Activated CD4-positive, alpha-beta memory T cell treated with anti-CD3 and anti-CD28 coated beads, Interleukin-2, amount 10 ng/mL, durations not matched to agents 7 days and 5 days (primary cell): ENCODE data around the gene NSUN6. TPM values are rescaled to one million over a fixed set of nuclear protein-coding genes. Genes with fewer than 3 reads are reported as not detected.

Experiments used
- CTCF ChIA-PET: fragments of 350-600 bp; sonication (Branson Sonifier 250); formaldehyde crosslinking; loops from one replicate; lab custom pipeline; 2021; ENCODE audit warnings: antibody characterized with exemption, inconsistent platforms; lab: Charles Lee
- POLR2A ChIA-PET: fragments of 350-600 bp; sonication (Branson Sonifier 250); formaldehyde crosslinking; loops from one replicate; lab custom pipeline; 2021; ENCODE audit warnings: antibody characterized with exemption; lab: Charles Lee
- DNase-seq: peaks from one replicate; pipeline ENCODE4 v3.0.0-alpha.2; 2020
- H3K27ac Mint-ChIP-seq: one replicate; pipeline ENCODE4 v1.8.0; 2021; ENCODE audit warnings: mild to moderate bottlenecking, mixed read lengths
- H3K27me3 Mint-ChIP-seq: one replicate; pipeline ENCODE4 v1.8.0; 2021; ENCODE audit warnings: mixed read lengths
- H3K36me3 Mint-ChIP-seq: one replicate; pipeline ENCODE4 v1.8.0; 2021; ENCODE audit warnings: low read depth, mixed read lengths
- H3K4me1 Mint-ChIP-seq: one replicate; pipeline ENCODE4 v1.8.0; 2021; ENCODE audit warnings: mixed read lengths
- H3K4me3 Mint-ChIP-seq: one replicate; pipeline ENCODE4 v1.8.0; 2021; ENCODE audit warnings: mild to moderate bottlenecking, mixed read lengths
- H3K9me3 Mint-ChIP-seq: one replicate; pipeline ENCODE4 v1.8.0; 2021; ENCODE audit warnings: mixed read lengths
- total RNA-seq, 2 experiments: library from RNA; stranded (reverse); gene quantifications; one replicate each; pipeline ENCODE4 v1.2.3, GENCODE V29; 2021

NSUN6 gene
- total RNA-seq, 2 experiments from 2014 or later: 31.0 to 35.0 TPM

DNA sequence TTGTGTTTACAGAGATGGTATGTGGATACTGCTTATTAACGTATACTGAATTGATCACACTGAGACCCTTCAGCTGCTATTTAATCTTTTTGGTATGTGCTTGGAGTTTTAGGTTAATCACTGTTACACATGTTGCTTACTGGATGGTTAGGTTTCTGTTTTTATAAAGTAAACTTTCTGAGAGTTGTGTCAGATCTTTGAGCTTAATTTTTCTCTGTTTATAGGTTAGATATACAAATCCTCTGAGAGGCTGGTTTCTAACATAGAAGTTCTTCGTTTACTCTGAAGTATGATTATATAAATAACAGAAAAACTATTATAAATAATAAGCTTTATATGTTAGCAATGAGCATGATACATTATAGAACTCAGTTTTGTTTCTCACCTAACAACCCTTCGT, 123.1 kb downstream of the NSUN6 start:
- CTCF ChIA-PET: no interaction called here
- POLR2A ChIA-PET: no interaction called here
- H3K9me3 Mint-ChIP-seq: no peaks in the 10 kb centered on the region
- H3K36me3 Mint-ChIP-seq: peaks cover 24% of the 10 kb centered on the region
- H3K4me1 Mint-ChIP-seq: no peaks in the 10 kb centered on the region
- no peak for DNase-seq
- no peaks in the 10 kb centered on the region for H3K27me3 Mint-ChIP-seq
- H3K4me3 Mint-ChIP-seq: no peak overlapping the region
- no peak overlapping the region for H3K27ac Mint-ChIP-seq

DNA sequence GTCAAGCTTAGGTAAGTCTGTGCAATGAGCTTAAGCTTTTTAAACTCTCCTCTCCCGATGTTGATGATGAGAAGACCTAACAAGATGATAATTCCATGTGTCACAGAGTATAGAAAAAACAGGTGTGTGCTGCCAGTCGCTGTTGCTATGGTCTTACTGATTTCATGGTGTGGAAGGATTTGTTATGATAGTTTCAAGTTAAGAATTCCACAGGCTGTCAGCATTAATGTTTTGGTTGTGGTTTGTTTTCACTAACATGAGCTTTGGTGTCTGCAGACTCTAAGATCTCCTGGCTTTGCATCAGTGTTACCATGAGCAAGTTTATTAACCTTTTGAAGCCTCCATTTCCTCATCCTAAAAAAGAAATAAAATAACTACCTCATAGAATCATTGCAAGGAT, 123.7 kb downstream of the NSUN6 start:
- Mint-ChIP-seq H3K4me1 (no peaks in the 10 kb centered on the region), H3K27me3 (no peaks in the 10 kb centered on the region), H3K27ac (no peak overlapping the region), H3K36me3 (peaks cover 24% of the 10 kb centered on the region), H3K9me3 (no peaks in the 10 kb centered on the region), H3K4me3 (no peak overlapping the region)
- DNase-seq: no peak
- ChIA-PET CTCF (no interaction called here), POLR2A (no interaction called here)

DNA sequence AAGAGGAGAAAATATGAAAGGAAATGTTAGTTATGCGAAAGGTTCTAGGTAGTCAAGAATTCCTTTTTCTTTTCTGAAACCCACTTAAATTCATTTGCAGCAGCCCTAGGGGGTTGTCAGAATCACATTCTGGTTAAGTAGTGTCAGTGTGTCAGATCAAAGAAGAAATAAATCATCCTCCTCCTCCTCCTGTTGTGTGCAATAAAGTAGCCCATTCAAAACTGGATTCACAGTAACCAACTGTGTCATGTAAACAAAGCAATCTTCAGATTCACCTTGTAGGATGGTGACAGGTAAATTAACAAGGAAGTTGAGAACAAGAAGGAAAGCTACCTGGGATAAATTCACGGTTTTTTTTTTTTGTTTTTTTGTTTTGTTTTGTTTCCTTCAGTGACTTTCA, 127.5 kb downstream of the NSUN6 start:
- POLR2A ChIA-PET: no interaction called here
- no peak for DNase-seq
- peaks cover 7% of the 10 kb centered on the region for H3K36me3 Mint-ChIP-seq
- CTCF ChIA-PET: no interaction called here
- H3K4me3 Mint-ChIP-seq: no peak overlapping the region
- no peak overlapping the region for H3K27ac Mint-ChIP-seq
- H3K9me3 Mint-ChIP-seq: peaks cover 4% of the 10 kb centered on the region
- no peaks in the 10 kb centered on the region for H3K27me3 Mint-ChIP-seq
- H3K4me1 Mint-ChIP-seq: no peaks in the 10 kb centered on the region

DNA sequence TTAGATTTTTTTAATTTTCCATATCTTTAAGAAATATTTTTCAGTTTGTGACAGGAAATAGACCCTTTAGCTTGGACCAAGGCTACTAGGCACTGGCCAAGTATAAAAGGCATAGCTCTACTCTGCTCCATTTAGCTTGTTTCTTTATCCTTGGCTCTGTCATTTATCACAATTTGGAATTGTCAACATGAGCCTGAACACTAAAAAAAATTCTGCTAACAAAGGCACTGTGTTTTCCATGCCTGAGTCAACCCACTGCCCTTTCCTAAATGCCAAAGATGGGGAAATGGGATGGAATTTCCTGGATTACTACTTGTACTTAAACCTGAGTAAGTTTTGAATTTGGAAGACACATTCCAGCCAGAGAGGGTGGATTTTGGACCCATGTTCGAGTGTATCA, 128.4 kb downstream of the NSUN6 start:
- H3K27ac Mint-ChIP-seq: no peak overlapping the region
- no peaks in the 10 kb centered on the region for H3K4me1 Mint-ChIP-seq
- DNase-seq: no peak
- H3K9me3 Mint-ChIP-seq: peaks cover 4% of the 10 kb centered on the region
- H3K36me3 Mint-ChIP-seq: peaks cover 7% of the 10 kb centered on the region
- CTCF ChIA-PET: interaction anchor here (0.7 kb wide), 1 partner anchor 20 kb away, joined by 3 read pairs; no protein-coding TSS in a partner anchor
- no peaks in the 10 kb centered on the region for H3K27me3 Mint-ChIP-seq
- no peak overlapping the region for H3K4me3 Mint-ChIP-seq
- POLR2A ChIA-PET: no interaction called here

DNA sequence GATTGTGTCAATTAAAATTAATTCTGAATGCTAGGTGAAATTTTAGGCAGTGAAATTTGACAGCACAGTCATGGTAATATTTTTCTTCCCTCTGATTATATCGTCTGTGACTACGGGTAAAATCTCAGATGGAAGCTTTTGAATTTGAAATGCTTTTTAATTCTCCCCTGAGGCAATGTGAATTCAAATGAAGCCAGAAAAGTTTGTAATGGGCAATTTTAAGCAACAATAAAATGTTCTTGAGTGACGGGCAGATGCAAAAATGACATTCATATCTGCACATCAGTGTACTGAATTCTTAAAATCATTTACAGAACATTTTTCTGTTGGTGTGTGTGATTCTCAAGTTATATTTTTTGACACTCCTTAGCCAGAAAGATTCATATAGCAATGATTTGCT, 134.5 kb downstream of the NSUN6 start:
- no peak for DNase-seq
- H3K27me3 Mint-ChIP-seq: no peaks in the 10 kb centered on the region
- ChIA-PET CTCF (no interaction called here), POLR2A (no interaction called here)
- H3K4me1 Mint-ChIP-seq: no peaks in the 10 kb centered on the region
- H3K9me3 Mint-ChIP-seq: peaks cover 11% of the 10 kb centered on the region
- peaks cover 8% of the 10 kb centered on the region for H3K36me3 Mint-ChIP-seq
- H3K27ac Mint-ChIP-seq: no peak overlapping the region
- H3K4me3 Mint-ChIP-seq: no peak overlapping the region

DNA sequence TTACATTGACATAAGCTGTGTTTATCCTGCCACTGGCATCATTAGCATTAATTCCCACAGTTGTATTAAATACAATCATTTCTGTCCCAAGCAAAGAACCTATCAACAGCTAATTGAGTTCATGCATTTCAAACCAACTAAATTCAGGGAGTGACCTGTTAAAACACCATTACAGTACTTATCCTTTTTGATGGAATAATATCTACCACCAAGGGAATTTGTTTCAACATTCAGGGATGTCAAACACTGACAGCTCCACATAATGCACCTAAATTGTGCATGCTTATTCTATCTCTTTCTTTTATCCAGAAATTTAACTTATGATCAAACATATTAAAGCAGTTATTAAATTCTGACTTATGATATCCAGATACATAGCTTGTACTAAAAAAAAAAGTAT, 136.8 kb downstream of the NSUN6 start:
- DNase-seq: no peak
- ChIA-PET POLR2A (no interaction called here), CTCF (no interaction called here)
- Mint-ChIP-seq H3K36me3 (peaks cover 8% of the 10 kb centered on the region), H3K27me3 (no peaks in the 10 kb centered on the region), H3K4me3 (no peak overlapping the region), H3K27ac (no peak overlapping the region), H3K9me3 (peaks cover 7% of the 10 kb centered on the region), H3K4me1 (no peaks in the 10 kb centered on the region)

DNA sequence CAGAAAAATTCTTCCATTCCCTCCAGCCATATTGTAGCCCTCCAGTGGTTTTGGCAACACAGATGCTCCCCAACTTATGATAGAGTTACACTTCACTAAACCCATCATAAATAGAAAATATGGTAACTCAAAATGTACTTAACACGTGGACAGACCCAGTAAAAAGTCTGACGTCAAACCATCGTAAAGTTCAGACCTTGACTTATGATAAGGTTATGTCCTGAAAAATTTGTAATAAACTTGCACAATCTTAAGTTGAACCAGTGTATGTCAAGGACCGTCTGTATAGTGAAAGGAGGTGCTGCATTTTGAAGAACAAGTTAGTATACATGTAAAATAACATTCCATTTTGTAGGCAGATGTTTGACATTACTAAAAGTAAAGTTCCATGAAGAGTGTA, 142.8 kb downstream of the NSUN6 start:
- POLR2A ChIA-PET: no interaction called here
- Mint-ChIP-seq H3K36me3 (peaks cover 8% of the 10 kb centered on the region), H3K4me3 (no peak overlapping the region), H3K27me3 (no peaks in the 10 kb centered on the region), H3K4me1 (no peaks in the 10 kb centered on the region), H3K9me3 (peaks cover 4% of the 10 kb centered on the region), H3K27ac (no peak overlapping the region)
- DNase-seq: no peak
- CTCF ChIA-PET: no interaction called here

DNA sequence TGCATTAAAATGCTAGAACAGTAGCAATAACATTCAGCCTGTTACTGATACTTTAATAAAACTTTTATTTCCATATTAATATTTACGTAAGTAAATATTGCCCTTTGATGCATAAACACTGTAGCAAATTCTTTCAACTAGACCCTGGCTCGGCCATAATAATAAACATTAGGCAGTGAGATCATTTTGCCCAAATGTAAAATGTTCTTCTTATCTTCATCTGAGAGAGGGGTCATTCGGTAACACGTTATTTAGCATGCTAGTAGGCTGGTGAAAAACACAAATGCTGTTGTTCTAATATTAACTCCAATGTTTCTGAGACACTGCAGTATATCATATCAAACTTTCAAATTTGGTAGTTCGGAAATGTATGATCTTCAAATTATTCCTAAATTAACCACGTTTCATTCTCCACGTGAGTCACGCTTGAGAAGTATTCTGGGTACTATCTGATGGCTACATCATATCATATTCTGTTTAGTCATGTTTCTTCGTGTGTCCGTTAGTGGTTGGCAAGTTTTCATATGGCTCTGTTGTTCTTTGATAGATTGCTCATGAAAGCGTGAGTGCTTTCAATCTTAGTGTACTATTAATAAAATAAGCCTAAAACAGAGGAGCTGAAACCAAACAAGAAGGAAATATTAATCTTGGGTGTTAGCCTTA, 145.8 kb downstream of the NSUN6 start:
- Mint-ChIP-seq H3K4me1 (peaks cover 13% of the 10 kb centered on the region), H3K27ac (no peak overlapping the region), H3K36me3 (no peaks in the 10 kb centered on the region), H3K4me3 (no peak overlapping the region), H3K27me3 (no peaks in the 10 kb centered on the region), H3K9me3 (no peaks in the 10 kb centered on the region)
- DNase-seq: no peak
- CTCF ChIA-PET: no interaction called here
- POLR2A ChIA-PET: no interaction called here

DNA sequence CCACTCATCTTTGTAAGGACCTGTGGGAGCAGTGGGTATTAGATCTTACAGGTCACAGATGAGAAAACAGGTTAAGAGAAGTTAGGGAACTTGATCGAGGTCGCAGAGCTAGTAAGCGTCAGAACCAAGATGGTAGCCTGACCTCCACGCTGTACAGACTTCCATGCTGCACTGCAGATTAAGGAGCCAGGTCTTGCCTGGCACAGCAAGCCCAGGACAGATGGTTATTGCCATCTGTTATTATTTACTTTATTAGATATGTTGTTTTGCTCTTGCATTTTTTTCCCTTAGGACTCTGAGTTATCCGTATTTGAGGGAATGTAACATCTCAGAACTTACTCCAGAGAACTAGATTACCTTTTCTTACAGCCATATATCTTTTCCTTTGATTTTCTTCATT, 147.2 kb downstream of the NSUN6 start:
- no peaks in the 10 kb centered on the region for H3K27me3 Mint-ChIP-seq
- no peak overlapping the region for H3K27ac Mint-ChIP-seq
- H3K4me1 Mint-ChIP-seq: peaks cover 13% of the 10 kb centered on the region
- DNase-seq: no peak
- H3K9me3 Mint-ChIP-seq: no peaks in the 10 kb centered on the region
- ChIA-PET POLR2A (no interaction called here), CTCF (no interaction called here)
- no peaks in the 10 kb centered on the region for H3K36me3 Mint-ChIP-seq
- no peak overlapping the region for H3K4me3 Mint-ChIP-seq

DNA sequence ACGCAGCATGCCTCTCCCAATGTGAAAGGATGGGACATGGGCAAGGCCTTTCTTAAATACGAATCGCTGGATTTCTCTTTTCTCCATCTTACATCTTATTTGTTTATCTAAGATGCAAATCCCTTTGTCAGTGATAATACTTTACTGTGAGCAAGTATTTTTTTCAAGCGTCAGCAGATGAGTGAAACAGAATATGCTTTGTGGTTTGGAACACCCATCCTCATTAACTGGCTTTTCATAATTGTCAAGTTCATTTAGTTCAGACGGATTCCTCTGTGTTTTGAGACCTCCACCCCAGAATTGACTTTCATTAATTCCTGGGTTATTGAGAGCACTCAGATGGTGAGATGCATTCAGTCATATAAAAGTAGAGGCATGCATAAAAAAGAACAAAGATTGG, 149.8 kb downstream of the NSUN6 start:
- CTCF ChIA-PET: no interaction called here
- POLR2A ChIA-PET: no interaction called here
- peak overlapping the region; percentile 7 for H3K27ac Mint-ChIP-seq
- H3K4me1 Mint-ChIP-seq: peaks cover 13% of the 10 kb centered on the region
- DNase-seq: no peak
- H3K36me3 Mint-ChIP-seq: no peaks in the 10 kb centered on the region
- peak overlapping the region; percentile 22 for H3K4me3 Mint-ChIP-seq
- no peaks in the 10 kb centered on the region for H3K9me3 Mint-ChIP-seq
- no peaks in the 10 kb centered on the region for H3K27me3 Mint-ChIP-seq

DNA sequence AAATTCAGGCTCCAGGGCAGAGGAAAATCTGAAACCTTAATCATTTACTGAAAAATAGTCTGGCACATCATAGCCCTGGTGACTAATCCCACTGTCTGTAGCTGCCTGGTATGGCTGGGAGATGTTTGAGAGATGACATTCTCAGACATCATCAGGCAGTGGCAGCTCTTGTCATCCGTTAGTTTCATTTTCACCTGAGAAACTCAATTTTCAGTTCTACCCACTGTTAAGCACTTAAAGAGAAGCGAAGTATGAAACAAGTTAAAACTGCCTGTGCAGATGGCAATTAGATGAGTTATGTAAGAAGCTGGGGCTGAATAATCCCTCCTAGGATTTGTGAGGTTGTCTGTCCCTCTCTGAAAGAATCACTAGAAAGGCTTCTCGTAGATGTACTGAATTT, 150.2 kb downstream of the NSUN6 start:
- no peak for DNase-seq
- POLR2A ChIA-PET: no interaction called here

DNA sequence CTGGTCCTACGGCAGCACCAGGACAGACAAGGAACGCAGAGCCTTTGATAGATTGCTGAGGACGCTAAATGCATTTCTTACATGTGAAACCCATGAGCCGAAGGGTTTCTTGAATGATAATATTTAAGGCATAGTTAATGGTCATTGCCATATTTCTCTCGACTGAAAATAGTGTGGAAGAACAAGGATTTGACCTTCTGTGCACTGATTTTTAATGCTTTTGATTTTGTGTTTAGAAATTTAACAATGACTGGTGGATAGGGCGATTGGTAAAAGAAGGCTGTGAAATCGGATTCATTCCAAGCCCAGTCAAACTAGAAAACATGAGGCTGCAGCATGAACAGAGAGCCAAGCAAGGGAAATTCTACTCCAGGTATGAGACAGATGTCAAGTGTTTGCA, 150.8 kb downstream of the NSUN6 start:
- H3K27me3 Mint-ChIP-seq: no peaks in the 10 kb centered on the region
- ChIA-PET POLR2A (no interaction called here), CTCF (no interaction called here)
- no peaks in the 10 kb centered on the region for H3K36me3 Mint-ChIP-seq
- no peak overlapping the region for H3K27ac Mint-ChIP-seq
- no peaks in the 10 kb centered on the region for H3K9me3 Mint-ChIP-seq
- H3K4me3 Mint-ChIP-seq: no peak overlapping the region
- DNase-seq: no peak
- H3K4me1 Mint-ChIP-seq: peaks cover 13% of the 10 kb centered on the region

More for the DNA sequence above, 150.2 kb downstream of the NSUN6 start:
- no peaks in the 10 kb centered on the region for H3K27me3 Mint-ChIP-seq
- CTCF ChIA-PET: no interaction called here
- no peaks in the 10 kb centered on the region for H3K36me3 Mint-ChIP-seq
- H3K27ac Mint-ChIP-seq: no peak overlapping the region
- peaks cover 13% of the 10 kb centered on the region for H3K4me1 Mint-ChIP-seq
- H3K4me3 Mint-ChIP-seq: peak overlapping the region; percentile 22
- H3K9me3 Mint-ChIP-seq: no peaks in the 10 kb centered on the region

DNA sequence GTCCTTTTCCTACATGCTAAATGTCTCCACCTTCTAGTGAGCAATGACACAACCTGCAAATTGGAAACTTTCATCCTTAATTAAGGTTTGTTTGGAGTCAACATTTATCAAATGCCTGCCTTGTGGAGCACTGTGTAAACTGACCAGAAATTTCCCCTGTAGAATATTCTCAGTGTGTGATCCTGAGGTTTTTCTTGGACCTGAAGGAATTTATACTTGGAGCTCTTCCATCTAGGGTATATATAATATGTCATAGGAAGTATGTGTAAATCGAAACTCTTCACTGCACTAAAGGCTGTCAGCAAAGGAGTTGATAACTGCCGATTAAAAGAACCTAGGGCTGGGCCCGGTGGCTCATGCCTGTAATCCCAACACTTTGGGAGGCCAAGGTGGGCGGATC, 152.4 kb downstream of the NSUN6 start:
- ChIA-PET CTCF (no interaction called here), POLR2A (no interaction called here)
- Mint-ChIP-seq H3K4me1 (peaks cover 13% of the 10 kb centered on the region), H3K27ac (no peak overlapping the region), H3K9me3 (no peaks in the 10 kb centered on the region), H3K27me3 (no peaks in the 10 kb centered on the region), H3K36me3 (no peaks in the 10 kb centered on the region), H3K4me3 (no peak overlapping the region)
- no peak for DNase-seq

DNA sequence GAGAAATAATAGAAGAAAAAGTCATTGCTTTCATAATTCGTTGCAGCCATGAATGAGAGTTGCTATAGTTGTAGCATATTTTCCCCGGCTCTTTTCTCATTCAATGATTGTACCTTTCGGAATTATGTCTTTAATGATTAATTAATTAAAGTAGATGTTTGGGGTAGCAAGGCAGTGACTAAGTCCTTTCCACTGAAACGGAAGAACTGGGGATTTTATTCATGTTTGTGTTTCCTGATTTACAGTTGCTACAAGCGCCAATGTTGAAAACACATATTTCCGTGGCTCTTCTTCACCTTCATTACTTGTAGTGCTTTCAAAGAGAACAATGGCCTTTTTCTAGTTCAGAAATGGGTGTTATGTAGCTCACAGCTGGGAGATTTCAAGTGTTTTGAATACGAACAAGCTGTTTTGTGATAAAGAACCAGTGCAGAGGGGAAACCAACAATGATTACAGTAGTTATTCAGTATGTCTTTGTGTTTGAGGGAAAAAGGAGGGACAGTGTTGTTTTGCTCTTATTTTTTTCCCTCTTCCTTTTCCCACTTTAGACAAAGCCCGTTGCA, 153.5 kb downstream of the NSUN6 start:
- Mint-ChIP-seq H3K4me3 (no peak overlapping the region), H3K27me3 (no peaks in the 10 kb centered on the region), H3K9me3 (peaks cover 2% of the 10 kb centered on the region), H3K27ac (no peak overlapping the region), H3K36me3 (no peaks in the 10 kb centered on the region), H3K4me1 (peaks cover 13% of the 10 kb centered on the region)
- CTCF ChIA-PET: no interaction called here
- POLR2A ChIA-PET: no interaction called here
- DNase-seq: no peak
